Activated CD8-positive, alpha-beta memory T cell treated with anti-CD3 and anti-CD28 coated beads, Interleukin-2, amount 50 U/mL, for 1 hour (primary cell): ENCODE measurements around the gene DPYD.

Source experiments
- DNase-seq: peaks from one replicate; pipeline ENCODE4 v3.0.0-alpha.2; 2020; ENCODE audit errors: extremely low read depth

DPYD gene

DNA sequence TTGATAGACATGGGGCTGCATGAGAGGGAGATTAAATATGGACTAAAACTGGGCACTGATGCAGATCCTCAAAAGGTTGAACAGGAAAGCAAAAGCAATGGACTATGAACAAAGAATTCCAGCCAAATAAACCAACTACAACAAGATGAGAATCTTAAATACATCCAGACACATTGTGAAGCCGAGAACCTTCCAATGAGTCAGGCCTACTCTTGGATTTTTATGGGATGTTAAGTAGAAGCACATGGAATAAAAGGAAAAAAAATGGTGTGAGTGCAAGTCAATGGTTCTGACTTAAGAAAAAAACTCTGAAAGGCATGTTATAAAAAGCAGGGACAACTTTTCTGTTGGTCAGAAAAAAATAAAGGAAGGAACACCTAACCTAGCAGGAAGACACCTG lies 227.2 kb downstream of the DPYD start:
- DNase-seq = no peak

DNA sequence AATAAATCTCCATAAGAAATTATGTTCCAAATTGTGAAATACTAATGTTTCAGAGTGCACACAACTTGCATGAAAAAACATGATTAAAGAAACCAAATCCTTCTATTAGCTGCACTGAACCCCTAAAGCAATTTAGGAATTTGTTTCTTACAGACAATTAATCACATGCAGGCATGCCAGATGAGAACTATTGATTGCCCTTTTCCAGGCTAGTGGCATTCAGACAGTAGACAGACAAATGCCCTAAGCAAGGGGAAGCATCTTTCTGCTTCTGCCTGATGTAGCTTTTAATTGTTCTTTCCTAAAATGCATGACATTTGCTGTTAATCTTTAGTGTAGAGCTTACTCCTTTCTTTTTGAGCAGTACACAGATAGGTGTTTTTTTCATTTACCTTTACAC lies 229.5 kb downstream of the DPYD start:
- DNase-seq = no peak

DNA sequence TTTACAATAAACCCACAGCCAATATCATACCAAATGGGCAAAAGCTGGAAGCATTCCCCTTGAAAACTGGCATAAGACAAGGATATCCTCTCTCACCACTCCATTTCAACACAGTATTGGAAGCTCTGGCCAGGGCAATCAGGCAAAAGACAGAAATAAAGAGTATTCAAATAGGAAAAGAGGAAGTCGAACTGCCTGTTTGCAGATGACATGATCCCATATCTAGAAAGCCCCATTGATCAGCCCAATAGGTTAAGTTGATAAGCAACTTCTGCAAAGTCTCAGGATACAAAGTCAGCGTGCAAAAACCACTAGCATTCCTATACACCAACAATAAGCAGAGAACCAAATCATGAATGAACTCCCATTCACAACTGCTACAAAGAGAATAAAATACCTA lies 235.5 kb downstream of the DPYD start:
- no peak for DNase-seq

DNA sequence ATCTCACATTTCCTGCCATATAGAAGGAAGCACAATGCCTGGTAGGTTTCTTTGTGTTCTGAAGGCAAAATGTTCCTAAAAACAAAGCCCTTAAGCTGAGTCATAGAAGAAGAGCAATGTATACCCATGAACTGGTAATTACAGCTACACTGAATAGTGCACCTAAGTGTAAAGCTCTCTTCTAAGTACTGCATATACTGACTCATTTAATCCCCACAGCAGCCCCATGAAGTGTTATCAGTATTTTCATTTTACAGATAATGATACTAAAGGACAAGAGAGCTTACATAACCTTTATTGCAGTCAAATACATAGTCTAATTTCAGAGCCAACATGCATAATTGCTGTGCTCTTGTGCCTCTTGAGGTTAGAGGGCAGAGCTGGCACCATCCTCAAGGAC lies 239.9 kb downstream of the DPYD start:
- no peak for DNase-seq

DNA sequence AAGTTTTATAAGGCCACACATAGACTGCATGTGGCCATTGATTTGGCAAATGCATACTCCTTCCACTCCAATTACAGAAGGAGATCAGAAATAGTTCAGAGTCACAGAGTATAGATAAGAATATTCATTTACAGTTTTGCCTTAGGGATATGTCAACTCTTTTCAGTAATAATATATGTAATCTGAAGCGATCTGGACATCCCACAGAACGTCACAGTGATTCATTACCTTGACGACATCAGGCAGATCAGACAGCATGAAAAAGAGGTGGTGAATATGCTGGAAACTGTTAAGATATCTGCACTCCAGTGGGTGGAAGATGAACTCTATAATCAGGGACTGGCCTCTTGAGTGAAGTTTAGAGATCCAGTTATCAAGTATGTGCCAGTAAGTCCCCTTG lies 240.4 kb downstream of the DPYD start:
- DNase-seq = no peak

DNA sequence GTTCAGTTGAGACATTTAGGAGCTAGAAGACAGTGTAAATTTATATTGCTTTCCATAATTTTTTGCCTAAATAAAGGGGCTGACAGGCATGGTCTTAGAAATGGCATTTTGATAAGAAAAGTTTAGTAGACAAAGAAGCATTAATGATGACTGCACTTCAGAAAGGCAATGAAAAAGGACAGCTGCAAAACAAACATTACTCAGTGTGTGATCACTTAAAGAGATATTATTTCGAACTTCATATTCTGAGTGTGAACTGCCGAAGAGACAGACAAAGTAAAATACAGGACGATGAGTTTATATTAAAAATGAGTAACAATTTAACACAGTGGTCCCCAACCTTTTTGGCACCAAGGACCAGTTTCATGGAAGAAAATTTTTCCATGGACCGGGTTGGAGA lies 243.1 kb downstream of the DPYD start:
- no peak for DNase-seq

DNA sequence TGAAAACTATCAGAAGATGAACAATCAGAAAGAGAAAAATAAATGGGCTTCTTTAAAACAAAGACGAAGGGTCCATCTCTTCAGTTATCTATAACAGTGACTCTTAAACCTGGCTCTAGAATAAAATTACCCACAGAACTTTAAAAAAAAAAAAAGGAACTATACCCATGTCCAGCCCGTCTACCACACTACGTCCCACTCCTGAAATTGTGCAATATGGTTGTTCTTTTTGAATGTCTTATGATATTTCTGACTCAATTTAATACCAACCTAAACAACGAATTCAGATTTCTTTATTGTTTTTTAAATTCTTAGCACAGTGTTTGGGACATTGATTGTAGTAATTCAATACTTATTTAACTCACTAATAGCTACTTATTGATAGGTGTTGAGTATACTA lies 246.3 kb downstream of the DPYD start:
- no peak for DNase-seq

DNA sequence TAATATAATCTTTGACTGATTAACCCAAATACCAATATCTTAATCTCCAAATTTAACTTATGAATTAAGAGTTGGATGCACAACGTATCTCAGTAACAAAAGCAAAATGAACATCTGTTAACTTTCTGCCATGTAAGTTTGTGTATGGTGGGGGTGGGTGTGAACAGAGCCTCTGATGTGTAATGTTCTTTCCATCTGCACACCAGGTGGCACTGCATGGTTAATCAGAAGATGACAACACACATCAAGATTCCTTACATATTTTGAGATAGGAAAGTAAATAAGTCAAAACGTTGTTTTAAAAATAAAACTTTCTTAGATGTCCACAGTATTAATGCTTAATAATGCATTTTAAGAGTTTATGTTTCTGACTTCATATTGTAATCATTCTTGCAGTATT lies 251.9 kb downstream of the DPYD start:
- DNase-seq = no peak

DNA sequence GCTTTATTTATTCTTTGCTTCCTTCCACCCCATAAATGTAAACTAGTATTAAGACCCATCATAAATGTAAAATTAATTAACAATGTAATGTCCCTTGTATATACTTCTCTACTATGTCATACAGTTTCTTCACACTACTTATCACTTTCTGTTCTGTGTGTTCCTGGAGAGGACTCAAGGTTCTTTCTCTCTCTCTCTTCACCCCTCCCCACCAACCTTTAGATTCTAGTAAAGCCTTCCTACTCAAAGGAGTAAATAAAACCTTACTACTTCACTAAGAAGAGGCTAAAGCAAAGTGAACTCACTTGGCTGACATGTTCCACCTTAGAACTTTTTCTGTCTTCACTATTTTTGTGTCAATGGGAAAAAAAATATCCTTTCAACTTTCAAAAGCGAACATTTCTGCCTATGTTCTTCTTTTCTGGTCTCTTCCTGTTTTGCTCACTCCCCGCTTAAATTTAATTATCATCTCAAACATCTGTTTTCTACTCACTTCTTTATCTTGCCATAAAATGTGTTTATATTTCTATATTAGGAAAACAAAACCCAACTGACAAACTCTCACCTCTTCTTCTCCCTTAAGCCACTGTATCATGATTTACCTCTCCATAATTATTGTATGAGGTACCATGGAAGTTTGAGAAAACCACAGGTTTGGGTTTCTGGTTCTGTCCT lies 260.3 kb downstream of the DPYD start:
- DNase-seq = no peak

DNA sequence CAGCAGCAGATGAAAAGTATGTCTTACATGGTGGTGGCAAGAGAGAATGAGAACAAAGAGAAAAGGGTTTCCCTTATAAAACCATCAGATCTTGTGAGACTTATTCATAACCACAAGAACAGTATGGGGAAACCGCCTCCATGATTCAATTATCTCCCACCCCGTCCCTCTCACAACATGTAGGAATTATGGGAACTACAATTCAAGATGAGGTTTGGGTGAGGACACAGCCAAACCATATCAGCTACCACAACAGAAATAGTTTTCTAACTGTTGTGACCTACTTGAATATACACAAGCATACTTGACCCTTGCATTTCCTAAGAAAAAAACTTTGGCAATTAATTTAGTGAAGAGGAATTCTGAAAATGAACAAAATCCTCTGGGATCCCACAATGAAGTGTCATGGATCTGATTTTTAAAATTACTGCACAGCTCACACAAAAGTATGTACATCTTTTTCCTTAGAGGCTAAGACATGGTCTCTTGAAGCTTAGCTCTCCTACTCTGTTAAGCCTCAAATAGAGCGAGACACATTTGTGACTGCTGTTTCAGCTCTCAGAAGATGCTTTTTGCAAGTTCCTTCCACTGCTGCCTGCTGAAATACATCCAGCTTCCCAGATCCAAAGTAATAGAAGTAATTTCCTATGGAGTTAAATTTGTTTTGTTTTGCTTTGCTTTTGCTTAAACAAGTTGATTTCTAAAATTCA lies 265.8 kb downstream of the DPYD start:
- no peak for DNase-seq

DNA sequence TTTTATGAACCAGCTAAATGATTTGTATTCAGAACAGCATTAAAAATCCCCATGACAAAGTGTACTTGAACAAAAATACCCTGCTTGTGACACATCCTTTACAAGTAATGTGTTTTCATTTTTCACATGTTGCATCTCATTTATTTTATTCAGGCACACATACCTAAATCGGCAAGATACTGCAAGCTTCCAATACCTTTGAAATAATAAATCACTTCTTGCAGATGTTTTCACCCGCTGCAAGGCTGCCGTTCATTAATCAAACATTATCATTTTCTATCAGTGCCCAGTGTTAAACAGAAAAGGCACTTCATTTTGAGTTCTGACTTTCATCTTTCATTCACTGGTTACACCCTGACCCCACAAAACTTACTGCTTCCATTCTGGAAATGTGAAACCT lies 269.6 kb downstream of the DPYD start:
- no peak for DNase-seq

DNA sequence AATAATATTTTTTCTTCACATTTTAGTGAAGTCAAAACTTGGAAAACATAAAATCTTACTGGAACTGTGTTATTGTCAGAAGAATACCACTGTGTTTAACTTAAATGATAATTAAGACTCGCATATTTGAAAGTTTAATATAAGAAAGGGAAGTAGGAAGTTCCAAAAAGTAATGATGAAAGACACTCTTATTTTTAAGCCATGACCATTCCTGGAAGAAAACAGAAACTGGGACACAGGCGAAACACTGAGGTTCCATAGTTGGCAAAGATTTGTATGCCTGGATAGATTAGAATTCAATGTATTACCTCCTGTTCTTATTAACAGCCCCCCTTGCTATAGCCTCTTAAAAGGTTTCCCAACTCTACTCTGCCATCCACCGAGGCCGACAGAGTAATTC lies 271.2 kb downstream of the DPYD start:
- DNase-seq = no peak

DNA sequence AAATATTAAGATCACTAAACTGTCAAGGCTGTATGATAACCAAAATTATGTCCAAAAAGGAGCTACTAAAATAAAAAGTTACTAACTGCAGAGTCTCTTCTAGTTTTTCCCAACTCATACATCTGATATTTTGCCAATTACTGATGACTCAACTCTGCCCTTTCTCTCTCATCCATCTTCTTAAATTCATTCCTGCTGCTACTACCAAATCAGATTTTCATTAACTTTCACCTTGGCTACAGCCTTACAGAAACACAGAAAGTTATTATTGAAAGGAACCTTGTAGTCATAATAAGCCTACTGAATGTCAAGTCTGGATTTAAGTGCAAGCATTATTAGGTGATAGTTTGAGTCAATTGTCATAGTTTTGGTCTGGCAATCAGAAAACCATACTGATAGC lies 273.1 kb downstream of the DPYD start:
- DNase-seq = no peak

DNA sequence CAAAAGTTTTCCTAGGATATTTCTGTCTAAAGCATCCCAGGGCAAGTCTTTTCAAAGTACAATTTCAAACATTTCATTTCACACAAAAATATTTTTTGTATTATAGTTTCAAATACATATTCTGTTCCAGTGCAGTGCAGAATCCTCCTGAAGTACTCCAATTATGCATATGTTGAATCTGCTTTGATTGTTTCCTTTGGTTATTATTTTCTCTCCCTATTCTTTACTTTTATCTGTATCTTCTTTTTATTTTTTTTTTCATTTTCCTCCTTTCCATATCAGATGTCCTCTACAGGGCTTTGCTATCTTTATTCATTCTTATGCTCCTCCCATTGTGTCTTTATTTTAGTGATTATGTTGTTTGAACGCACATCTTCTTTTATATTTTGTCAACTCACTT lies 274.8 kb downstream of the DPYD start:
- DNase-seq = no peak

DNA sequence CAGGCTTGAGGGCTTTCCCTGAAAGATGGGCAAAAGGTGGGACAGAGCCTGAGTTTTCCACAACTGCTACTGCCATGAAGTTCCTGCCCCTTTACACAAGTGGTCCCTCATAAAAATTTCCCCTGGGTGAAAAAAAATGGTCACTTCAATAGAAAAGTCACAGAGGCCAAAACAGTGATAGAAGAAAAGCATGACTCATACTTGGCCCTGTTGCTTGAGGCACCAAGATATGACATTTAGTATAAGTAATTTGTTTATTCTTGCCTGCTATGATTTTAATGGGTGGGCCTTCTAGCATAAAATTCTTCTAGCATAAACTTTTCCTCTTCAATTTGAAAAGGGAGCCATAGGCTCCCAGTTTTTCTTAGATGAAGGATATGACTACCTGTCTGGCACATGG lies 280.2 kb downstream of the DPYD start:
- DNase-seq = no peak

DNA sequence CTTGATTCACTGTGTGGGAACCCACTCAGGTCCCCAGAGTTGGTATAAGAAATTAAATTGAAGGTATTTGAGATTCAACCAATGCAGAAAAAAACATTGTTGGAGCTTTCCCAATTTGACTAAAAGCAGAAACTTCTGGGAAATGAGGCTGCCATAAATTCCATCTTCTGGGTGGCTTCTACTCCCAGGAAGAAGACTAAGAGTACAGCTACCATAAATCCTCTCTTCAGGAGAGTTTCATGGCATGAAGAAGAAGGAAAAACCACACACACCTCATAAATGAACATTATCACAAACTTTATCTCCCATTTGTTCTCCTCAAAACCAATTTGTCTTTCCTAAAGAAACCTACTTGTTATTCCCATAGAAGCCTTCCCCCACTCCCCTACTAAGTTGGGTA lies 283.9 kb downstream of the DPYD start:
- DNase-seq = no peak

DNA sequence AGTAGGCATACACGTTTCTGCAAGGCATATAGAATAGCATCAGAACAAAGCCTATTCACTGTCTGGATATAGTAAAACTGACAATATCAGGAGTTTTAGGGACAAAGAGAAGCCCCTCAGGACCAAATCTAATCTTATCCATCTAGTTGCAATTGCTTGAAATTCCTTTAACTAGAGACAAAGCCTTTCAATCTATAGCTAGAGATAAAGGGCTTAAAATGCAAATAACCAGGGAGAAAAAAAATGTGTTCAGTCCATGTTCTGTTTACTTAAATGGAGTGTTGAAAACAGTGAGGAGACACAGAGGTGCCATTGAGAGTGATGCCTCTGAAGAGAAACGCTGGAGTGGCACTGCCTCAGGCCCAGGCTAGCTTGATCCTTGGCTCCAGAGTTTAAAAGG lies 286.1 kb downstream of the DPYD start:
- DNase-seq = no peak

DNA sequence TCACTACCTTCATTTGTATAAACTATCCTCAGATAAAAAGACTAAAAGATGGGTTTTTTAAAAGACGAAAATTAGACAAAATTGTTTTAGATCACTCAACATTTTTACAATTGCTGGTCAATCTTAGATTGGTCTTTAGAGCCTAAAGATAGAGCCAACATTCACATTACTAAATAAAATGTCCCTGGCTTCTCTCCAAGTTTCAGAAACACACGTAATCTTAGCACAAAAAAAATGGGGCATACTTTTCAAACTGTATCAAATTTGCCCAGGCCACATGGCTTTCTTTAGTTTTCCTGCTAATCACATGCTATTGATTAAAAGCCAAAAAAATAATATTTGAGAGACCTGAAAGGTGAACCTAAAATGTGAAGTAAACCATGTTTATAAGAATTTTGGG lies 288.1 kb downstream of the DPYD start:
- no peak for DNase-seq

DNA sequence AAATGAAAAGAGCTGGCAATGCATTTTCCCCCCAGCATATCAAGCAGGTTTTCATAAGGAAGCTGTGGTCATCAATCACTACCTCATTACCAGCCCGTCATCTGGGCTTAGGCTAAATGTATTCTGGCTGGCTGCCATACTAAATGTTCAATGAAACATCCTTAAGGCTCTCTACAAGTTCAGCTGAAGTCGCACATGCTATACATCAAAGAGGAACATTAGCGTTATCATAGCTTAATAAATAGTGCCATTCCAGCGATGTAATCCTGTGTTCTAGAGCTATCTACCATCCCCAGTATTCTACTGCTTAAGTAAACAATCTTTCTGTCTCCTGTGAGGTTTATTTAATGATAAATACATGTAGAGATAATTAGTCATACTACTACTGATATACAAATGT lies 288.8 kb downstream of the DPYD start:
- no peak for DNase-seq

DNA sequence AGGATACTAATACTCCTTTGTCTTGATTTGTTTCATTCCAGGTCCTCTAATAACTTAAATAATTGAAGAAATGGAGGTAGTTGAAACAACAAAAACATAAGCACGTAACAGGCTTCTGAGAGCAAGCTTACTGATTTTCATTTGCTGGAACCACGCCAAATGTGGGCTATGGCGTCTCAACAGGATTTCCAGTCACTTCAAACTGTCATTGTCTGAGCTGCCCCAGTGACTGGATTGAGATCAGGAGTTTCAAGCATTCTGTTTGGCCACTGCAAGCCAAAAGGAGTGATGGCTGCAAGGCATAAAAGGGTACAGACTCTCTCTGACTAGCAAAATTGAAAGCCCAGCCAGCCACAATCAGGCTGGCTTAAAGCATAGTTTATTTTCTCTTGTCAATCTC lies 289.9 kb downstream of the DPYD start:
- DNase-seq = no peak

DNA sequence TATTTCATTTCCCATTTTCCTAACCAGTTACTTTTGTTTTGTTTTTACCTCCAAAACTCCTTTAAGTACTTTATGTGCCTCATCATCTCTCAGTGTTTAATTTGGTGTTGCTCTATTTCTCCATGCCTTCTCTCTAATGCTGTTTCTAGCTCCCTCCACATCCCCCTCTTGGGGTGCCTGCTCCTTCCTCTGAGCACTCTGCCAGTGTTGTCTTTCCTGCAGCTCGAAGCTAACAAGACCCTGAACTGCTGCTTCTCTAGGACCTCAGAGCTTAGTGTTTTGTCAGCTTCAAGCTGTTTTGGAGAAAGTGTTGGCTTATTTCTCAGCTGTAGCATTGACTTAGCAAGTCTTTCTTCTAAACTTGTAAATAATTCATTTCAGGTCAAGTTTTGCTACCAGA lies 290.6 kb downstream of the DPYD start:
- no peak for DNase-seq

DNA sequence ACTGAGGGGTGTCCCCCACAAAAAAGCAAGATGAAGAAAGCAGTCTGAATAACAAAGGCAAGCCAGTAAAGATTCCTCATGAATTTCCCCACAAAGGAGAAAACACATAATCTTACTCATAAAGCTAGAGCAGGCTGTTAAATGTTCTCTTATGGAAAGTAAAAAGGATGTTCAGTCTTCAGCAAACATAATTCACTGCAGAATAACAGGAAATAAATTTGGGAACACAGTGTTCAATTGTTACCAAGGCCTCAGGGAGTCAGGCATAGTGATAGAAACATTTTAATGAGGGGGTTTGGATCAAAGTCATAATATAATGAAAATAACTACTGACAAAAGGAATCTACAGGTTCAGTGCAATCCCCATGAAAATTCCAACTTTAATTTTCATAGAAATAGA lies 297.6 kb downstream of the DPYD start:
- DNase-seq = no peak

DNA sequence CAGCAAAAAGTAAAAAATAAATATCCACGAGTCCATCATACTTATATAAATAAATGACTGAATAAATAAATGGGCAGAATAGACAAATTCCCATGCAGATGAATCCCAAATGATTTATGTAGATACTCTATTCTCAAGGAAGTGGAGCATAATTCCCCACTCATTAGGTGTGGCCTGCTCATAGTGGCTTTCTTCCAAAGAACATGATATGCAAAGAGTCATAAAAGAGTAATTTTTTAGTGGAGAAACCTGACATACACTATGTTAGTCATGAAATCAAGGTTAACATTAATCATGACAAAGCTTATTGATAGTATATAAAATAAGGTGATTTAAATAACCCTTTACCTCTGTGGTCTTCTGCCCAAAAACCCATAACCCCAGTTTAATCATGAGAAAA lies 298.9 kb downstream of the DPYD start:
- no peak for DNase-seq

DNA sequence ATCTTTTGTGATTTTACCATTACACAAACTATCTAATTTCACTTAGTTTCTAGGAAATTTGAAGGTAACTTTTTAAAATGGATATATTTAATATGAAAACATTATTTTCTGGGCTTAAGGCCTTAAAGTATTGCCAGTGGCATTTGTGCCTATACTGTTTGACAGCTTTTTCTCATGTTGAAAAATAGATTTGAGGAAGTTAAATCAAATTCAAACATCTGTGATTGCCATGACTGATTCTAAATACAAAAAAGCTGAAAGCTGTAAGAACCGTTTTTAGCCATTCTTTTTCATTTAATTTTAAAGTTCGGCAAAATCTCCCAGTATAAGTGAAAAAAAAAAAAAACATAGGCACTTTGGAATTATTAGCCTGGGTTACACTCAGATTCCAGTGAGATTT lies 301.1 kb downstream of the DPYD start:
- no peak for DNase-seq
